ENCODE data around the gene PSORS1C1.
"Not testable (repeated sequence)": the region's sequence is repeated elsewhere in the genome, so short reads cannot be mapped to it uniquely, and the experiment has no call there.

Gene PSORS1C1

GRCh38 chr6:31174378-31174777 is 59.8 kb downstream of the PSORS1C1 start:
- TF ChIP-seq POLR2AphosphoS5 (IDR thresholded peaks at IDR 0.05; ENCODE audit: low read depth, low read length) (no peak), POLR2A (IDR thresholded peaks at IDR 0.05; ENCODE audit: low read depth, low read length) (no peak), TAF1 (IDR thresholded peaks at IDR 0.05; ENCODE audit: borderline replicate concordance, low read depth, low read length) (no peak)
- DNase-seq (ENCODE audit: insufficient read length) (no peak), FAIRE-seq (no peak)

- TF ChIP-seq POLR2AphosphoS5 (IDR thresholded peaks at IDR 0.05; ENCODE audit: low read depth, low read length) (no peak), POLR2A (IDR thresholded peaks at IDR 0.05; ENCODE audit: low read depth, low read length) (no peak), TAF1 (IDR thresholded peaks at IDR 0.05; ENCODE audit: borderline replicate concordance, low read depth, low read length) (no peak)
- DNase-seq (ENCODE audit: insufficient read length): no peak
- no peak for FAIRE-seq
These were observed 61.4 kb downstream of the PSORS1C1 start for GRCh38 chr6:31175971-31176370.

- peak; percentile 81 for FAIRE-seq
- TF ChIP-seq POLR2AphosphoS5 (IDR thresholded peaks at IDR 0.05; ENCODE audit: low read depth, low read length) (no peak), TAF1 (IDR thresholded peaks at IDR 0.05; ENCODE audit: borderline replicate concordance, low read depth, low read length) (no peak), POLR2A (IDR thresholded peaks at IDR 0.05; ENCODE audit: low read depth, low read length) (no peak)
- DNase-seq (ENCODE audit: insufficient read length): no peak
These were observed 63.8 kb downstream of the PSORS1C1 start for GRCh38 chr6:31178143-31179041.

- no peak for TF ChIP-seq TAF1 (IDR thresholded peaks at IDR 0.05; ENCODE audit: borderline replicate concordance, low read depth, low read length)
- TF ChIP-seq POLR2A (IDR thresholded peaks at IDR 0.05; ENCODE audit: low read depth, low read length): no peak
- TF ChIP-seq POLR2AphosphoS5 (IDR thresholded peaks at IDR 0.05; ENCODE audit: low read depth, low read length): no peak
- no peak for FAIRE-seq
These were observed 64.4 kb downstream of the PSORS1C1 start for GRCh38 chr6:31179042-31179386.

GRCh38 chr6:31179896-31180295 is 65.3 kb downstream of the PSORS1C1 start:
- FAIRE-seq: no peak

More at GRCh38 chr6:31179042-31179386, 64.4 kb downstream of the PSORS1C1 start:
- DNase-seq (ENCODE audit: insufficient read length): no peak

GRCh38 chr6:31180500-31180899 is 65.9 kb downstream of the PSORS1C1 start:
- TF ChIP-seq POLR2AphosphoS5 (IDR thresholded peaks at IDR 0.05; ENCODE audit: low read depth, low read length) (no peak), TAF1 (IDR thresholded peaks at IDR 0.05; ENCODE audit: borderline replicate concordance, low read depth, low read length) (no peak), POLR2A (IDR thresholded peaks at IDR 0.05; ENCODE audit: low read depth, low read length) (no peak)
- DNase-seq (ENCODE audit: insufficient read length) (peak; percentile 63), FAIRE-seq (no peak)

More at GRCh38 chr6:31179896-31180295, 65.3 kb downstream of the PSORS1C1 start:
- no peak for DNase-seq (ENCODE audit: insufficient read length)
- TF ChIP-seq POLR2A (IDR thresholded peaks at IDR 0.05; ENCODE audit: low read depth, low read length) (no peak), TAF1 (IDR thresholded peaks at IDR 0.05; ENCODE audit: borderline replicate concordance, low read depth, low read length) (no peak), POLR2AphosphoS5 (IDR thresholded peaks at IDR 0.05; ENCODE audit: low read depth, low read length) (no peak)

GRCh38 chr6:31183287-31183686 is 68.7 kb downstream of the PSORS1C1 start:
- not testable (repeated sequence) for FAIRE-seq; DNase-seq (ENCODE audit: insufficient read length)

GRCh38 chr6:31183859-31184258 is 69.3 kb downstream of the PSORS1C1 start:
- FAIRE-seq; DNase-seq (ENCODE audit: insufficient read length): not testable (repeated sequence)

- not testable (repeated sequence) for DNase-seq (ENCODE audit: insufficient read length); FAIRE-seq
These were observed 71.1 kb downstream of the PSORS1C1 start for GRCh38 chr6:31185695-31186051.

- no peak for DNase-seq (ENCODE audit: insufficient read length)
- FAIRE-seq: peak; percentile 68
- TF ChIP-seq POLR2A (IDR thresholded peaks at IDR 0.05; ENCODE audit: low read depth, low read length) (no peak), POLR2AphosphoS5 (IDR thresholded peaks at IDR 0.05; ENCODE audit: low read depth, low read length) (no peak), TAF1 (IDR thresholded peaks at IDR 0.05; ENCODE audit: borderline replicate concordance, low read depth, low read length) (no peak)
These were observed 71.6 kb downstream of the PSORS1C1 start for GRCh38 chr6:31186052-31186734.

GRCh38 chr6:31187780-31188194 is 73.2 kb downstream of the PSORS1C1 start:
- FAIRE-seq (no peak), DNase-seq (ENCODE audit: insufficient read length) (no peak)

GRCh38 chr6:31189223-31189622 is 74.6 kb downstream of the PSORS1C1 start:
- FAIRE-seq; DNase-seq (ENCODE audit: insufficient read length): not testable (repeated sequence)

More at GRCh38 chr6:31187780-31188194, 73.2 kb downstream of the PSORS1C1 start:
- TF ChIP-seq POLR2A (IDR thresholded peaks at IDR 0.05; ENCODE audit: low read depth, low read length): no peak
- TF ChIP-seq POLR2AphosphoS5 (IDR thresholded peaks at IDR 0.05; ENCODE audit: low read depth, low read length): no peak
- no peak for TF ChIP-seq TAF1 (IDR thresholded peaks at IDR 0.05; ENCODE audit: borderline replicate concordance, low read depth, low read length)
